GM19324 (cell line): ENCODE data around the gene HS1BP3.
A peak's percentile ranks its signal among the peaks of the same experiment; 100 is the strongest.

Experiments
- ATAC-seq: cut with Tn5 transposase; IDR thresholded peaks from one replicate; pipeline ENCODE4 v1.9.1; 2021; ENCODE audit warnings: mild to moderate bottlenecking, moderate library complexity; ENCODE audit not compliant: unreplicated experiment, low FRiP score

Gene HS1BP3, protein sequence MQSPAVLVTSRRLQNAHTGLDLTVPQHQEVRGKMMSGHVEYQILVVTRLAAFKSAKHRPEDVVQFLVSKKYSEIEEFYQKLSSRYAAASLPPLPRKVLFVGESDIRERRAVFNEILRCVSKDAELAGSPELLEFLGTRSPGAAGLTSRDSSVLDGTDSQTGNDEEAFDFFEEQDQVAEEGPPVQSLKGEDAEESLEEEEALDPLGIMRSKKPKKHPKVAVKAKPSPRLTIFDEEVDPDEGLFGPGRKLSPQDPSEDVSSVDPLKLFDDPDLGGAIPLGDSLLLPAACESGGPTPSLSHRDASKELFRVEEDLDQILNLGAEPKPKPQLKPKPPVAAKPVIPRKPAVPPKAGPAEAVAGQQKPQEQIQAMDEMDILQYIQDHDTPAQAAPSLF

DNA sequence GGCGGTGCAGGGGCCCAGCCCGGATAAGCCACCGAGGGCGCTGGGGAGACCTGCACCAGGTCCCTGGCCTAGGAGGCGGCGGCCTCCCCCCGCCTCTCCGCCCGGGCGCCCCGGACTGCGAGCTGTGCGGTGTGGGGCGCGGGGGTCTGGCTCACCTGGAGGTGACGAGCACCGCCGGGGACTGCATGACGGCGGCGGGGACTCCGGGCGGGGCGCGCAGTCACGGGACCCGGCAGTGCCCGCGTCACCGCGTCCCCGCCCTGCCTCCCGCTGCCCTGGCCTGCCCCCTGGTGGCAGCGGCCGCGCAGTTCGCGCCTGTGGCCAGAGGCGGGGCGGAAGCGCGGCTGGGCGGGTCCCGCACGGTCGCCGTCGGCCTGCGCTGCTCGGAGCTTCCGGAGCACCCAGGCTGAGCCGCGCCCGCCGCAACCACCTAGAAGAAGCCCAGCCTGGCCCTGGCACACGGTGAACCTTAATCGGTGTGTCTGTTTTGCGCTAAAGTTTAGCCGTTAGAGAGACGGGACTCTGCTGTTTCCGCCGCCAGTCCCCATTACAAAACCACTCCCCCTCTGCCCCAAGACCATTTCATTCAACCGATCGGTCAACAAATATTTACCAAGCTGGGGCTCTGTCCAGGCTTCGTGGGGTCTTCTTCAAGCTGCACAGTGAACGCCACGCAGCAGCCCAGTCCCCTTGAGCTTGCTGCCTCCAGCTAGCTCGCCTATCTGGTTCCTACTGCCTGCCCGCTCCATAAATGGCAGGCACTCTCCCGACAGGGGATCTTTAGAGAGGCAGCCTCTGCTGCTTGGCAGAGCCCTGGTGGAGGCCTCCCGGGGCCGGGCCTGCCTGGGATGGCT lies at the start of gene HS1BP3:
TSS of gene HS1BP3 (minus strand) at position 222 of the 854 bp plus-strand sequence. CDS start at position 187, 35 bp downstream.
- peak; percentile 98 for ATAC-seq

DNA sequence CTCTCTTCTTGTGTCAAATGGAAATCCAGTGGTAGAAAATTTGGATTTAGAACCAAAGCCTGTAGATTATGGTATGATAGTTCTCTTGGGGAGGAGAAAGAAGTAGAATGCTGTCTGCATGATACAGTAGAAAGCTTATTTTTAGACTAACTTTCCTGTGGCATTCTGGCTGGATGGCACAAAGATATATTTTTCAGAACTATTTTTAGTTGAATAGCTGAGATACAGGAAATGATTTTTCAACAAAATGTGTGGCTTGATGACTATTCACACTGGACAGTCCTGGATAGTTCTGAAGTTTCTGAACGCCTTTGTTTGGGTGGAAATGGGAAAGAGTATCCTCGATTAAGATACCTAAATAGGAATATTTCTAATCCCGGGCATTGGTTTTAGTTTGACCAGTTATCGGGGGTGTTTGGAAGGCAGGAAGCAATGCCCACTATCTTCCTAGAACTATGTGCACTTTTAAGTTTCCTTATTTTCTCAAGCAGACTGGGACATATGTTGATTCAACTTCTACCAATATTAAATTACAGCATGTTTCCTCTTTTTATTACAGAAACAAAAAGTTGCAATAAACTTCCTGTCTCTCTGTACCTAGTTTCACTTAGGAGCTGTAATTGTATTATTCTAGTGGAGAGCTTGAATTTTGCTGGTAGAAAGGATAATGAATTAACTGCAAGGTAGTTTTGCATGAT lies 48.2 kb upstream of the HS1BP3 start:
- no peak for ATAC-seq

DNA sequence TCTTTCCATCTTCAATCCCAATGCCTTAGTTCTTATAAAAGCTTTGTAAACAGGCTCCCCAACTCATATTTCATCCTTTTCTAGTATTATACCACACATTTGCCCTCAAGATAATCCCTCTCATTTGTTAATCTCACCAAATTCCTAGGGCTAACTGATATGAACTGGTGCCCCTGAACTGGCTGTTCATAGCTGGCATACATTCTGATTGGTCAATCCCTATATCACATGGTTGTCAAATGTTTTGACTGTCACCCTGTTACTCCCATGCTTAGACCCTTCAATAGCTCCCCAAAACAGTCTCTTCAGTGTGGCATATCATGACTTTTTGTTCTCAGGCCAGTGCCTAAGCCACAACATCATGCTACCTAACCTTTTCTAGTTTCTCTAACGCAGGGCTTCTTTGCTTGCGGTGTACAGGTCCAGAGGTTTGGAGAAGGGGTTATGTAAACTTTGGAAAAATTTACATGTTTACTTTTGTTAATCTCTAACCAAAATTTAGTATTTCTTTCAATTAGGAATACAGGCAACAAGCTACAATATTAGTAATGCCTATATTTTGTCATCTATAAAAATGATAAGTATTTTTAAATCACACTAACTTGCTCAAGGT lies 46.5 kb upstream of the HS1BP3 start:
- ATAC-seq = no peak

DNA sequence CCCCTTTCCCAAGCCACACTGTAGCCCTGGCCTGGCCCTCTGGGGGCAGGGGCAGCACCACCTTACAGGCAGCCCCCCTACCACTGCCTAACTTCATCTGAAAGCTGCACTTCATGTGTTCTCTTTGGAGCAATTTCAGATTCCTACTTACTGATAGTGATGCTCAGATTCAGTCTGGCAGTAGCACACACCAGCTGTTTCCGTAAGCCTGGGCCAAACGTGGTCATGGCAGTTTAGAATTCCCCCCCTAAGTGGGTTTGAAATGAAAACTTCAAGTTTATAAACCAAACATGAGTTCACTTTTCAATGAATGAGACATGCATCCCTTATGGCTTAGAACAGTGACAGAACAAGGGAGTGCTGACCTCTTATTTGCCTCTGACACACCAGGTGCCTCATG lies 45.5 kb upstream of the HS1BP3 start:
- no peak for ATAC-seq

DNA sequence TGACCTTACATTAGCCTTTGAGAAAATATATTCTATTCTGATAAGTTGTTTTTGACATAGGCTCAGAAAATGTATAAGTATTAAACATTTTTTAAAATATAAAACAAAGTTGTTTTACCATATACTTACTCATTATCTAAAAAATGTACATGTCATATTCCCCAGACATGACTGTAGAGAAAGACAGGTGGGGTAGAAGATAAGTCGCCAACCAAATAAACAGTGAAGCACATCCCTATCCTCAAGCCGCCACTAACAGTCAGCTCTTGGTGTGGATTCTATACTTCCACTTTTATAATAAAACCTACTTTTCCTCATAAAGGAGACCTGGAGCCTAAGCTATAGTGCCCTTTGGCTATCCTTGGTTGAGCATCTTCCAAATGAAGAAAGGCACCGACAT lies 42.4 kb upstream of the HS1BP3 start:
- ATAC-seq = no peak

DNA sequence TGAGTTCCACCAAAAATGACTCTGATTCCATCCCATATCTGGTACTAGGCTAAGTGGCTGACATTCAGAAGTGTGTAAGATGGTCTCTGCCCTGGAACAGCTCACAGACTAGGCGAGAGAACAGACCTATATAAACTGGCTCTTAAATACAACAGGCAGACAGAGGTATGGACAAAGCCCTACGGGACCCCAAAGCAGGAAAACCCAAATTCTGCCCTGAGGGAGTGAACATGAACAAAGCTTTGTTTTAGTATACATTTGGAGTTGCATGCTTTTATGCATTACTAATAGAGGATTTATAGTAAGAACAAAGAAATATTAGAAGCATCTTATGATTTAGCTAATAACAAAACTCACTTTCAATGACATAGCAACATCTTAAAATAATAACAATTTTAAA lies 41.2 kb upstream of the HS1BP3 start:
- ATAC-seq = no peak

DNA sequence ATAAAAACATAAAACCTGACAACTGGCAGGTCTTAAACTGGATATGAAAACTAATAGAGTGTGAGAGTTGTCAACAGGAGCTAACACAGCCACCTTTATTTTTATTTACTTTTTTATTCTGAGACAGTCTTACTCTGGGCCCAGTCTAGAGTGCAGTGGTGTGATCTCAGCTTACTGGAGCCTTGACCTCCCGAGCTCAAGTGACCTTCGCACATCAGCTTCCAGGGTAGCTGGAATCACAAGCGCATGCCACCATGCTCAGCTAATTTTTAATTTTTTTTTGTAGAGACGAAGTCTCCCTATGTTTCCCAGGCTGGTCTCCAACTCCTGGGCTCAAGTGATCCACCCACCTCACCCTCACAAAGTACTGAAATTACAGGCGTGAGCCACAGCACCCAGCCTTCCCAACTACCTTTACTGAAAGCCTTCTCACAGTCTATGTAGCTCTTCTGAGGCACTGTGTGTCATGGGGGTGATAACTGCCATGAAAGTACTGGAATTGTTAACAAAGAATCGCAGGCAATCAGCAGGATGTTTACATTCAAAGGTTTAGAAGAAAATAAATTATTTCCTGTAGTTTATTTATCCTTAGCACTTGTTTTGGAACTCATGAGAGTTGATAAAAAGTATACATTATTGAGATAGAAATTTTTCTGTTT lies 40.3 kb upstream of the HS1BP3 start:
- ATAC-seq = no peak

DNA sequence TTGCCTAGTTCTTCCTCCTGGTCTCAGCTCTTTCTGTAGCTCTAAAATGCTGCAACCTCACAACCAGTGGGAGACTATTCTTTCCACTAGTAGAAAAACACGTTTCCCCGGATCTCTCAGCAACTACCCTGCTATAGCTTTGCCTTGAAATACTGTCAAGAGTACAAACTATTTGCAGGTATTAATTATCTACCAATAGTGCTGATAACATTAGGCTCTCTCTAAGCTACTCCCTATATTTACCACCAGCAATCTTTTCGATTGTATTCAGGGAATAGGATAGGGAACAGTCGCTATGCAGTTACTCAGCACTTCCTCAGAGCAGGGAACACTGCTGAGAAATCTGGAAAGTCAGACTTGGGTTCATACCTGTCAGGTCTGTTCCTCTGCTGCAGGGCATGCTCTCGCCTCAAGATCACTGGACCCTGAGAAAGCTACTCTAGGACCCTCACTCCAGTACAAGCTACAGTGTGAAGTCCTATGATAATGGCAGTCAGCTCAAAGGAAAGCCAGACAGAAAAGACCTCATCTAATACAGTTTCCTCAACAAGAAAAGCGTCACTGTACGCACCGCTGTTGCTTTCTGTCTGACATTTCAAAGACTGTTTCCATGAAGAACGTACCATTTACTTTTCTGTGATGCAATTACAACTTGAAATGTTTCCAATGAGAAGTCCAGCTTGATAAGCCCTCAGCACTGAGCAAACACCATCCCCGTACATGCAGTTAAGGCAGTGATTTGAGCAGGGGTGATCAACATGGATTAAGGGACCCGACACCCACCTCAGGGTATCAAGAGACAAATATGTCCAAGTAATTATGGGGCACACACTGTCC lies 38.7 kb upstream of the HS1BP3 start:
- ATAC-seq = no peak

DNA sequence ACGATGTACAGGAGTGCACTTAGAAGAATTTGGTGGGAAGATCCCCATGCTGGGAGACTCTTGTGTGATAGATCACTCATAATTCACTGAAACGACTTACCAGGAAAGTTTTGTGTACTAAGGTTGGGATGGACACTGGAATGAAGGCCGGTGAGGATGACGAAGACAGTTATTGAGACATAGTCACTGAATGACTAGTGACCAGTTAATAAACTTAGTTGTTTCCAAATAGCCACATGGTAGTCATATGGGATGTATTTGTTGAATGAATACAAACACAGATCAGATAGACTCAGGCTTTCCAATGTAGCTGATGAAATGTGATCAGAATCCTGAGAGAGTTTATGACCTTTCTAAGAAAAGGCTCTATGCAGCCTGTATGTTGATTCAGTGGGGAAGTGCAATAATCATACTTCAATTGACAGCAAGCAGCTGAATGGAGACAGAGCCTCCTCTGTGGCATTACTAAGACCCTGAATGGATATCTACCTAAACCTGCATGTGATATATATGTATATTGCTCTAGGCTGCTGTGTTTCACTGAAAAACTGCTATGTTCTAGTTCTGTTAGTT lies 36.4 kb upstream of the HS1BP3 start:
- ATAC-seq = no peak

DNA sequence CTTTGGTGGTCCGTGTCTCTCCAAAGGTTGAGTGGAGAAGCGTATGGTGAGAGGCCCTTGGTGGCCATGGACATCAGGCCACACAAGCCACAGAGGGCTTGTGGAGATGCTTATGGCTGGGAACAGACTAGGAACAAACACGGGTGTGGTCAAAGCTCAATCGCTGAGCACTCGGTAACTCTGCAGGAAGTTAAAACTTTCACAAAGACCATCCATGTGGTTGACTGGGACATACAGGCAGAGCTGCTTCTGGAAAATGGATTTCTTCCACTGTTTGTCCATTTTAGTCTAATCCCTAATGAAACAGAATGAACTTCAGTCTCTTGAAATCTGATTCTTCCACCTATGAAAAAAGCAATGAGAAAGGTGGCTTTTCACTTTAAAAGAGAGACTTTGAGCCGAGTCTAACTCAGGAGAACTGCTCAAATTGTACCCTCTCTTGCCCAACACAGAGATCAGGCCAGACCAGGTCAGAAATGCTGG lies 33.7 kb upstream of the HS1BP3 start:
- no peak for ATAC-seq

DNA sequence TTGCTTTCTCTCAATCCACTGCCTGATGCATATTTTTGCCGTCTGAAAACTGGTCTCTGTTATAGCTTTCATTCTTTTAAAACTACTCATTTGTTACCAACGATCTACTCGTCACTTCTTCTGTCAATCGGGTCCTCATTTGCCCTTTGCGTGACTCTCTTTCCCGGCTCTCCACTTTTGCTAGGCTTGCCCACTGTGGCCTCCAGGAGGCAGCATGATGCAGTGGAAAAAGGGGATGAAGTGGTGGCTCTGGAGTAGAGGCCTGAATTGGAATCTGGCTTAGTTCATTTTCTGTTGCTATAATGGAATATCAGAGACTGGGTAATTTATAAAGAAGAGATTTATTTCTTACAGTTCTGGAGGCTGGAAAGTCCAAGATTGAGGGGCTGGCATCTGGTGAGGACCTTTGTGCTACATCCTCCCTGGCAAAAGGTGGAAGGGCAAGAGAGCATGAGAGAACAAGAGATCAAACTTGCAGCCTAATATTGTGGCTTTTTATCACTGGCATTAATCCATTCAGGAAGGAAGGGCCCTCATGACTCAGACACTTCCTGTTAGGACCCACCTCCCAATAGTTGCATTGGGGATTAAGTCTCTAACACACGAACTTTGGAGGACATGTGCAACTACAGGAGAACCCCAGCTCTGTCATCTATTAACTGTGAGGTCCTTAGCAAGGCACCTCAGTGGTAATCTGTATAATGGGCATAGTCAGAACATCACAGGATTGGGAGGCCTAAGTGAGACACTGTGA lies 31.4 kb upstream of the HS1BP3 start:
- ATAC-seq = no peak

DNA sequence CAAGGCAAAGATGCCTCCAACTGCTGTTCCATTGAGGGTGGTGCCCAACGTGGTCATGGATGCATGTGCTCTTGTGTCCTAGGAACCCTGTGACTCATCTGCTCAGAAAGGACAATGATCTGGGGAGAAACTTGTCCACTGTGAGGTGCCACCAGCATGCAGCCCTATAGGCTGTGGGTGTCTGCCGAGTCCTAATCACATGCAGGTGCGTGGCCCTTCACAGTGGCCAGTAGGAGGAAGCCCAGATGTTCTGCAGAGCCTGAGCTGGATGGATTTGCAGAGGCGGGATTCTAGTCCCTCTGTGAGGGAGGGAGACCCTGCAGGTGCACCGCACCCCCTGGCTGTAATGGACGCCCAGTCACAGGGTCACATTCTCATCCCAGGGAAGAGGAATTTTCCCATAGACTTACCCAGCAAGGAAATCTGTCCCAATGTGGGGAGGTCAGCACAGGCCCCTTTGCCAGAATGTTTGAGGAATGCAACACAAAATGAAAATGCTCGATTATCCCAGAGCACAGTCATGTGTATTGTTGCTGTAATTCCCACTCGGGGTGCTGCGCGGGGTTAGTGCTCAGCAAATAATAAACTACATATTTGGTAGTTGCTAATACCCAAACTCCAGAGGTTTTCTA lies 30.0 kb upstream of the HS1BP3 start:
- ATAC-seq = no peak

DNA sequence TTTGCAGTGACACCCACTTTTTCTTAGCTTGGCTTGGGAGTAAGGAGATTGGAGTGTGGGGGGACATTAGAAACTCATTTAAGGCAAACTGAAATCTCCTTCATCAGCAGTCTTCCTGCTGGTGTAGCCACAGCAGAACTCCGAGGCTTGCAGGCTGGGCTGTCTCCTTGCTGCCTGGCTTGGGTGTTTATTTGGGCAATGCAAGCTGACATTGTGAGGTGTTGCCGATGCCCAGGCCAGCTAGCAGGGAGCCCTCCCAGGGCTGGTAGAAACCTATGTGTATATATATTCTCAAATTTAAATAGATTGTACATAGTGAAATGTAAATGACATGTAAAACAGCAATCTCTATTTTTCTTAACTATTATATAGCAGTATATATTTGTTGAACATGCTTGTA lies 27.9 kb upstream of the HS1BP3 start:
- no peak for ATAC-seq

DNA sequence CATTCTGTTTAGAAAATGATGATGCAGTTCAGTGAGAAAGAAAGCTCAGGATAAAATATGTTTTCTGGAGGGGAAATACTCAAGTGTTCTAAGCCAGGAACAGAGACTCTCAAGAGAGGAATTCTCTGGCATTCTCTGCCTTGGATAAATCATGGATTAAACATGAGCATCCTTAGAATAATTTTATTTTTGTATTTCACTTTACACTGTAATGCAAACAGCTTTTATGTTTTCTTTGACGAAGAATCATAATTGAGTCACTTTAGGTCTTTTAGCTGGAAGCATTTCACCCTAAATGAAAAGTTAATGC lies 27.1 kb upstream of the HS1BP3 start:
- no peak for ATAC-seq

DNA sequence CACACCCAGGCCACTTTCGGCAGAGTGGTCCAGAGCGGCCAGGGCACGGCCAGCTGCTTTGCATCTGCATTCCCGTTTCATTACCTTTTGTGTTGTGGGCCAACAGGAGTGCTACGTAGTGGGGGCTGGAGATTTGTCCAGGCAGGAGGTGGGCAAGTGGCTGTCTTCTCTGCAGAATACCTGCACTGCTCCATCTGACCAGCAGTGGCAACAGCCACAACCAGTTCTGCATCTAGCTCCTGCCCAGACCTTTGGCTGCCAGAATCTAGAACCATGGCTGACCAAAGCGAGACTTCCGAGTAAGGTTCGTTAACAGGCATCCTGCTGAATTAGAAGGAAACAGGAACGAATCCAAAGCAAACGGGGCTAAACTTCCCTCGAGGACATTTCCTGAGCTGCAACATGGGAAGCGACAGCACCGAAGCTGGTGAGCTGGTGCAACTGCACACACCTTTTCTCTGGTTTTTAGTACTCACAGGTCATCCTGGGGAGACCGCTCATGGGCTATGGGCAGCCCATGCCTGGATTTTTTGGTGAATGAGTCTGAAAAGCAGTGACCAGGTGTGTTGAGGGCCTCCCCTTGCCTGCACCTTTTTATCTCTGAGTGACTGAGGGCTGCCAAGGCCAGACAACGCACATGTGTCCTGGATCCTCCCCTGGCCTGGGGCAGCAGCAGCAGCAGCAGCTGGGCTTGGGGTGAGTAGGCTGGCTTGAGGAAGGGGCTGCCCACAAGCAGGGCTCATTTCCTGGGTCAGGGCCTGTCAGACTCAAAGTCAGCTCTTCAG lies 26.6 kb upstream of the HS1BP3 start:
- ATAC-seq = peak; percentile 33

DNA sequence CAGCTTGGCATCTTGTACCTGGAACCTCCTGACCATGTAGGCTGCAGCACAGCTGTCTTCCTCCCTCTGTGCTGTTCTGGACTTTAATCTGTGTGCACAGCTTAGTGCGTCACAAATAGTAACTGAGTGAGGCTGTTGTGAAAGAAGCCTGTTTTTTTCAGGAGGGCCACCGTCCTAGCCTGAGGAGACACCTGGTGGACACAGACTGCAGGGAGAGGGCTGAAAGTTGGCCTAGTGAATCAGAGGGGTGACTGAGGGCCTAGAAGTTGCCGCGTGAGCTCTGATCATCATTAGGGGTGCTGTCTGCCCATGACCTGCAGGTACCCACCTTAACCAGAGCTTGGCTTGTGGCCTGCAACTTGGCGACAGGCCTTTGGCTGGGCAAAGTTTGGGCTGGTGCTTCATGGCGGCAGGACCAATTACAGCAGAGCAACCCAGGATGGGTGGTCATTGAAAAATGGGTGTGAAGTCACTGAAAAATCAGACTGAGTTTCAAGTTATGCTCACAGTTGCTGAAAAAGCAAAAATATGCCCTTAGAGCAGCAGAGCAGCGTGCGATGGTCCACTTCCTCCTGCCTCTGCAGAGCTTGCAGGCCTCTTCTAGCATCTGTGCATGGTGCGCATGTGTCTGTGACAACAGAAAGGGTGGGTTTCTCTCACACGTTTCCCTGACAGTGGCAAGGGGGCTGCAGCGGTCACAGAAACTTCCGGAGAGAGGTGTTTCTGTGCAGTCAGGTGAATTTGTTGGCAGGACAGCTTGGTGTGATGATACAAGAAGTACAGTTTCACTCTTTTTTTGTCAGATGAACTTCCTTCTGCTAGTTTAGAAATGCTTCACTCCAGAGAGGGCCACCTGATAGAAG lies 25.7 kb upstream of the HS1BP3 start:
- peak; percentile 40 for ATAC-seq
